M059J (cell line): ENCODE measurements around the gene ADNP2. TPM values are rescaled to one million over a fixed set of nuclear protein-coding genes. Genes with fewer than 3 reads are reported as not detected.

Source experiments
- DNase-seq: peaks from one replicate; pipeline ENCODE4 v3.0.0-alpha.2; 2012; ENCODE audit warnings: low read depth
- total RNA-seq: library from RNA; depleted of rRNA; stranded (reverse); fragments of >200 nt; shearing (Covaris generic); gene quantifications from 2 replicates; pipeline ENCODE4 v1.2.3, GENCODE V29; 2014; rRNA removed

The ADNP2 gene, protein sequence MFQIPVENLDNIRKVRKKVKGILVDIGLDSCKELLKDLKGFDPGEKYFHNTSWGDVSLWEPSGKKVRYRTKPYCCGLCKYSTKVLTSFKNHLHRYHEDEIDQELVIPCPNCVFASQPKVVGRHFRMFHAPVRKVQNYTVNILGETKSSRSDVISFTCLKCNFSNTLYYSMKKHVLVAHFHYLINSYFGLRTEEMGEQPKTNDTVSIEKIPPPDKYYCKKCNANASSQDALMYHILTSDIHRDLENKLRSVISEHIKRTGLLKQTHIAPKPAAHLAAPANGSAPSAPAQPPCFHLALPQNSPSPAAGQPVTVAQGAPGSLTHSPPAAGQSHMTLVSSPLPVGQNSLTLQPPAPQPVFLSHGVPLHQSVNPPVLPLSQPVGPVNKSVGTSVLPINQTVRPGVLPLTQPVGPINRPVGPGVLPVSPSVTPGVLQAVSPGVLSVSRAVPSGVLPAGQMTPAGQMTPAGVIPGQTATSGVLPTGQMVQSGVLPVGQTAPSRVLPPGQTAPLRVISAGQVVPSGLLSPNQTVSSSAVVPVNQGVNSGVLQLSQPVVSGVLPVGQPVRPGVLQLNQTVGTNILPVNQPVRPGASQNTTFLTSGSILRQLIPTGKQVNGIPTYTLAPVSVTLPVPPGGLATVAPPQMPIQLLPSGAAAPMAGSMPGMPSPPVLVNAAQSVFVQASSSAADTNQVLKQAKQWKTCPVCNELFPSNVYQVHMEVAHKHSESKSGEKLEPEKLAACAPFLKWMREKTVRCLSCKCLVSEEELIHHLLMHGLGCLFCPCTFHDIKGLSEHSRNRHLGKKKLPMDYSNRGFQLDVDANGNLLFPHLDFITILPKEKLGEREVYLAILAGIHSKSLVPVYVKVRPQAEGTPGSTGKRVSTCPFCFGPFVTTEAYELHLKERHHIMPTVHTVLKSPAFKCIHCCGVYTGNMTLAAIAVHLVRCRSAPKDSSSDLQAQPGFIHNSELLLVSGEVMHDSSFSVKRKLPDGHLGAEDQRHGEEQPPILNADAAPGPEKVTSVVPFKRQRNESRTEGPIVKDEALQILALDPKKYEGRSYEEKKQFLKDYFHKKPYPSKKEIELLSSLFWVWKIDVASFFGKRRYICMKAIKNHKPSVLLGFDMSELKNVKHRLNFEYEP
- total RNA-seq, result 15.8 and 28.7 TPM in 2 replicates

DNA sequence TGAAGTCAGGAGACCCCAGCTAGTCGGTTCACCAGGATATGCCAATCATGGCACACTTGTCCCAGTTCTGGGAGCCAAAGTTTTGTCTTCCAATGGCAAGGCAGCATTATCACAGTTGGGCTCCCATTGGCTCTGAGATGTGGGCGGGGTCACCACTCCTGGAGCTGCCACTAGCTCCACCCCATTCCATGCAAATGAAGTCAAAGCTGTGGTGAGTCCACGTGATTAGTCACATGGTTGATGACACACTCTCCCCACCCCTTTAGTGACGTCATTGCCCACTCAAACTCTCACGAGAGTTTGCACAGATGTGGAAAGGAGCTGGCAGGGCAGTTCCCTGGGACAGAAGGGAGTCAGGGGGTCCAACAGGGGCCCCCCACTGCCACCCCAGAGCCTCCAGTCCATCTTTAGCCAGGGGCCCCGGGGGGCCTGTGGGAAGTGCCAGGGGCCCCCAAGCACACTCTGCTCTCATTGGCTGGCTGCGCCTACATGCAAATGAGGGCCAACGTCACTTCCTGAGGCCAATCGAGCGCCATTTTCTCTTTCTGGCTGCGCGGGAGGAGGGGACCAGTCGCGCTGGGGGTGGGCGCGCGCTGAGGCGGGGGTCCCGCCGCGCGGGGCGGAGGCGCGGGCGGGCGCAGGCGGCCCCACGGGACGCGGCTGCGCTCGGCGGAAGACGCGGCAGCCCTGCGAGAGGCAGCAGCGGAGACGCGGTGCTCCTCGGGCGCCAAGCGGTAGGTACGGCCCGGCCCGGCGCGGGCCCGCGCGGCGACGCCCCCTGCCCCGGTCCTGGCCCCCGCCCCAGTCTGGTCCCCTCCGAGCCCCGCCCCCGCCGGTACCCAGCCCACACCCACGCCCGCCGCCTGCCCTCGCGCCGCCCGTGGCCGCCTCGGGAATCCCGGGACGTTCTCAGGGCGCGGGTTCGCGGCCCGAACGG, at the start of gene ADNP2:
ADNP2 (plus strand) TSS at position 524 of the 937 bp plus-strand sequence. CDS start 8,281 bp downstream, outside the sequence.
- peak; percentile 96 for DNase-seq

DNA sequence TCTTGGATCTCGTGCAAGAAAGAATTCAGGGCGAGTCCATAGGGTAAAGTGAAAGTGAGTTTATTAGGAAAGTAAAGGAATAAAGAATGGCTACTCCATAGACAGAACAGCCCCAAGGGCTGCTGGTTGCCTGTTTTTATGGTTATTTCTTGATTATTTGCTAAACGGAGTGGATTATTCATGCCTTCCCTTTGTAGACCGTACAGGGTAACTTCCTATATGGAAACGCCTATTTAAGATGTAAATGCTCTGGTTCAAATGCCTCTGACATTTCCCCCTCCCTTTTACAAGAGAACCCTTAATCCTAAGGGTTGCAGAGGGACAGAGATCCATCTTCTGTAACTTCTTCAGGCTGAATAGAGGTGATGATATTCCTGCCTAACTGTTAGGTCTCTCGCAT, 49.1 kb upstream of the ADNP2 start:
- DNase-seq, result no peak

DNA sequence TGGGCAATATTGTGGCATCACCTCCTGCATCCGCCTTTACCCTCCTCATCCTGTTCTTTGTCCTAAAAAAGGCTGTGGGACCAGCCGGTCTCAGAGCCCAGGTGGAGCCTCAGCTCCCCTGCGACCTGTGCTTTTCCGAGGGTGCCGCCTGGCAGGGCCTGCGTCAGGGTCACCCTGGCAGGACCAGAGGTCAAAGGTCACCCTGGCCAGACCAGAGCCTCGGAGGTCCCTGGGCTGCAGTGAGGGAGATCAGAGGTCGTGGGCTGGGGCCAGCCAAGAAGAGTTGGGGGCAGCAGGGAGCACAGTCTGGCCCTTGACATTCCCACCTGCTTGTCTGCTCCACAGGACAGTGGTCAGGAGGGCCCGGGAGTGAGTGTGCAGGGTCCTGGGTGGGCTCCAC, 43.4 kb upstream of the ADNP2 start:
- DNase-seq, result no peak

DNA sequence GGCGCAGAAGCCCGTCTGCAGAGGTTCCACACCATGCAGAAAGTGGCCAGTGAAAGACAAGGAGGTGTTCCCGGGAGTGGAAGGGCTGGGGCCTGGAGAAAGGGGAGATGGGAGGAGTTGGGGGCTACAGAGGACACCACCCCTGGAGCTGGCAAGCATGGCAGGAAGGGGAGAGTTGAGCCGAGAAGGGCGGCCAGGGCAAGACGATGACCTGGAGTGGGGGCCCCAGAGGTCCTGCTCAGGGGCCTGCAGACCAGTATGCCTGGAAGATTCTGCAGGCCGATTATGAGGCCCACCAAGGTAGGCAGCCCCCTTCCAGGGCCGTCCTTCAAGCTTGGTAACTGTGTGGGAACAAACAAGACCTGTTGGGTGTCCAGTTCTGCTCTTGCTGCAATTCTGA, 41.7 kb upstream of the ADNP2 start:
- DNase-seq, result no peak

DNA sequence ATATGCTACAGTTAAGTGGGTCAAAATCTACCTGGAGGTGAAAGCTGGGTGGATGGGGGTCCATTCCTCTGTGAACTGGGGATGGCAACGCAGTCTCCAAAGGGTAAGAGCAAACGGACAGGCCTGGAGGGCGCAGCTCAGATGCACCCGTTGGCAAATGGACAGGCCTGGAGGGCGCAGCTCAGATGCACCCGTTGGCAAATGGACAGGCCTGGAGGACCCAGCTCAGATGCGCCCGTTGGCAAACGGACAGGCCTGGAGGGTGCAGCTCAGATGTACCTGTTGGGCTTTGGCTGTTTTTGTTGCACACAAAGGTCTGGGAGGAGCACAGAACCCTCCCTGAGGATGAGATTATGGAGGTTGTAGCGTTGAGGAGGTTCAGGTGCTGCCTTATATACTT, 41.2 kb upstream of the ADNP2 start:
- no peak for DNase-seq

DNA sequence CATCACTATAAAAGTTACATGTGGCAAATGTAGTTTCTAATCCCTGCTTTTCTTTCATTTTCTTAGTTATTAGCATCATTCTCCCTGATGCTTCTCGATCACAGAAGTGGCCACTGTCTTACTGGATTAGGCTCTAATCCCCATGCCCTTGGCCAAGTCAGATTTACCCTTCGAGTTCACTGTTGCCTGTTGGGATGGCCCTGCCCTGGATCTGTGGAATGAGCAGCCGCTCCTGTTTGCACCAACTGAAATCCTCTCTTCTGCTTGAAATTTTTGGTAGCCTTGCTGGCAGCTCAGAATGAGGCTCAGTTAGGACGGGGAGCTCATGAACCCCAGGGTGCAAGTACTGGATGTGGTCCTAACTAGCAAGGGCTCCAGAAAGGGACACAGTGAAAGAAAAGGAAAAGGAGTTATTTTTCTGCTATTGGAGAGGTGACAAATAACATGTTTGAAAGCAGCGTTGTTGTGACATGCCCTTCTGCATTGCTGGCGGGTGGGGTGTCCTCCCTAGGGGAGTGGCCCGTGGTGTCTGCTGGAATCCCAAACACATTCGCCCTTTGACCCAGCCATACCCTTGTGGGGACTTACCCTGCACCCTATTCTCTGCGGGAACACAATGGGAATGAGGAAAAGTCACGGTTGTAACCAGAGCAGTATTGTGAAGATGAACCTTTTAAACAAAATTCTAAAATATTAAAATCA, 40.3 kb upstream of the ADNP2 start:
- no peak for DNase-seq

DNA sequence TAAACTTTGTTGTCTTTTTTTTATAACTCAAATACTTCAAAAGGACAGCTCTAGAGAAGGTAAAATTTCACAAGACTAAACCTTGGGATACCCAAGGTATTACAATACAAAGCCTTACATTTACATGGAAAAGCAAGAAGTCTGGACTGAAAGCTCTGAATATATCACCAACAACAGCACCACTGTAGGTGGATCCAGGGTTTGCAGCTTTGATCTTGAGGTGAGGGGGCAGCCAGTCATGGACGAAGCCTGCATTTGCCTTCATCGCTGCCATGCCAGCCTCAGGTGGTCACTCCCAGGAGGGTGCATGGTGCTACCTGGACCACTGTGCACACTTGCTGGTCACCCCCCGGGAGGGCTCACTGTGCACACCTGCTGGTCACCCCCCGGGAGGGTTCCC, 38.2 kb upstream of the ADNP2 start:
- DNase-seq, result no peak

DNA sequence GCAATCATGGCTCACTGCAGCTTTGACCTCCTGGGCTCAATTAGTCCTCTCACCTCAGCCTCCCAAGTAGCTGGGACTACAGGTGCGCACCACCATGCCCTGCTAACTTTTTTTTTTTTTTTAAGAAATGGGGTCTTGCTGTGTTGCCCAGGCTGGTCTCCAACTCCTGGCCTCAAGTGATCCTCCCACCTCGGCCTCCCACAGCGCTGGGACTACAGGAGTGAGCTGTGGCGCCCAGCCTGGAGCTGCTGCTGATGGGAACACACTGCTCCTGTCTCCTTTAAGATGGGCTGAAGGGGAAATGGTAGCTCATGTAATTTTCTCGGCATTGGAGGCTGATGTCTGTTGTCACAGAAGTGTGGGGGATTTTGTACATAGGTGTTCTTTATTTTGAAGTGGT, 34.9 kb upstream of the ADNP2 start:
- DNase-seq, result no peak

DNA sequence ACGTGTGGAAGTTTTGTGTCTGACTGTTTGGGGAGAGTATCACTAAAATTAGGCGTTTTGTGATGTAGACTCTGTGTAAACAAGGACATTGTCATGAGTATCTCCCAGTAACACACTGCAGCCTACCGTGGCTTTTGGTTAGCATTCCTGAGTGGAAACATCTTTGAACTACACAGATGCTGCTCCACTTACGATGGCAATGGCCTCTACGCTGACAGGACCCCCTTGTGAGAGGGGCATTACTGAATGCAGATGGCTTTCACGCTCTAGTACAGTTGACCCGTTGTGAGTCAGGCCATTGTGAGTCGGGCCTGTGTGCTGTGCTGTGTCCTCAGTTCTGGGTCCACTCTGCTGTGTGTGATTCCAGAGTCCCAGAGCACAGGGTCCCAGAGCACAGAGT, 34.4 kb upstream of the ADNP2 start:
- no peak for DNase-seq

DNA sequence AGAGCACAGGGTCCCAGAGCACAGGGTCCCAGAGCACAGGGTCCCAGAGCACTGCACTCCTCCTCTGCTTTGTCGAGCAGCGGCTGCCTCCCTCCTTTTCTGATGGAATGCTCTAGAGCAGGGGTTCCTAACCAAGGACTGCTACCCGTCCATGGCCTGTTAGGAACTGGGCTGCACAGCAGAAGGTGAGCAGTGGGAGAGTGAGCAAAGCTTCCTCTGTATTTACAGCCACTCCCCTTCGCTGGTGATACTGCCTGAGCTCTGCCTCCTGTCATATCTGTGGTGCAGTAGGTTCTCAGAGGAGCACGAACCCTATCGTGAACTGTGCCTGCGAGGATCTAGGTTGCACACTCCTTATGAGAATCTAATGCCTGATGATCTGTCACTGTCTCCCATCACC, 33.1 kb upstream of the ADNP2 start:
- DNase-seq, result no peak

DNA sequence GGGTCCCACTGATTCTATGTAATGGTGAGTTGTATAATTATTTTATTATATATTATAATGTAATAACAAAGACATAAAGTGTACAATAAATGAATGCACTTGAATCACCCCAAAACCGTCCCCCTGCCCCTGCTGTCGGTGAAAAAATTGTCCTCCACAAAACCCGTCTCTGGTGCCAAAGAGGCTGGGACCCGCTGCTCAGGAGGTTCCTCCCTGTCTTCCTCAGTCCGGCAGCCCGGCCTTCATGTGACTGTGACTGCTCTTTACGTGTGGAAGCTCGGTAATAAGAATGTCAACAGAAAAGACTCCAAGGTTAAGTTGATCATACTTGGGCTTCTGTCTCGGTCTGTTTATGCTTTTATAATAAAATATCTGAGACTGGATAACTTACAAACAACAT, 32.7 kb upstream of the ADNP2 start:
- no peak for DNase-seq

DNA sequence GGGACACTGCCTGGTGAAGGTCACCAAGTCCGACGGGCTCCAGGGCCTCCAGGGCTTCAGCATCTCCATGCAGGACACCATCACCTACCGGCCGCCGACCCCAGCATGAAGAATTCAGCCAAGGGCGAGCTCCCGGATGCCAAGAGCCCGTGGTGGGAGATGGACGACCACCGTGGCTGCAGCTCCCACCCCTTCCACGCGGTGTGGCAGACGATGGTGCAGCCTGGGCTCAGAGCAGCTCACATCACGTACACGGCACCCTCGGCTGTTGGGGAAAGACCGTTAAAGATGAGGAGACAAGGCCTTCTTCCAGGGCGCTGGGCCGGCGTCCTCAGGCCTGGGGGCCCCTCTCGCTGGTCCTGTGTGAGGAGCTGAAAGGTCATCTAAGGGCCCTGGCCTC, 31.2 kb upstream of the ADNP2 start:
- DNase-seq, result no peak

DNA sequence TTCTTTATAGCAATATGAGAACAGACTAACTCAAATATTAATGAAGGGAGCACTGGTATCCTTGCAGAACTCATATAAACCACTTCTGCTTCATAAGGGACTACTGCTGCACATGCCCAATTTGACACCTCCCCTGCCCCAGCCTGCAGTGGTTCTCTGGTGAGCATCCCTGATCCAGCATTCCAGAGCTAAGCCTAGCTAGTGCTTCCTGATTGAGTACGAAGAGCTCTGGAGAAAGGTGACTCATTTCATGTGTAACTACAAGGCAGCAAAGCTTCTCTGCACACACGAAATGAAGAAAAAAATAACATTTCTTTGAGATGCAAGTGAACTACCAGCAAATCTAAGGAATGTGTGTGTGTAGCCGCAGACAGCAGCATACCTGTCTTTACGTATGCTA, 22.8 kb upstream of the ADNP2 start:
- peak; percentile 30 for DNase-seq

DNA sequence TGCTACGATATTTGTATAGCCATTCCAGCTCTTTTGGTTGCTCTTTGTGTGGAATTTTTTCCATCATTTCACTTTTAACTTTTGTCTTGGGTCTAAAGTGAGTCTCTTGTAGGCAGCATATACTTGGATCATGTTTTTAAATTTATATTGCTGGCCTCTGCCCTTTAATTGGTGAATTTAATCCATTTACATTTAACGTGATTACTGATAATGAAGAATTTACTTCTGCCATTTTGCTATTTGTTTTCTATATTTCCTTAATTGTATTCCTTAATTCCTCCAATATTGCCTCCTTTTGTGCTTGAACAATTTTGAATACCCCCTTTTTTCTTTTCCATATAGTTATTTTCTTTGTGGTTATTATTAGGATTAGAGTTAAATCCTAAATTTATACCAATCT, 21.0 kb upstream of the ADNP2 start:
- no peak for DNase-seq

DNA sequence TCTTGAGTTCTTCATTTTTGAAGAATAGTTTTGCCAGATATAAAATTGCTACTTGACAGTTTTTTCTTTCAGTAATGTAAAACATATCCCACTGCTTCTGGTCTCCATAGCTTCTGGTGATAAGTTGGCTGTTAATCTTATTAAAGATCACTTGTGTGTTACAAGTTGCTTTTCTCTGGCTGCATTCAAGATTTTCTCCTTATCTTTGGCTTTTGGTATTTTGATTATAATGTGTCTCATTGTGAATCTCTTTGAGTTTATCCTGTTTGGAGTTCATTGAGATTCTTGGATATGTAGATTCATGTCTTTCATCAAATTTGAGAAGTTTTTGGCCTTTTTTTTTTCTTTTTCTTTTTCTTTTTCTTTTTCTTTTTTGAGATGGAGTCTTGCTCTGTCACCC, 20.2 kb upstream of the ADNP2 start:
- DNase-seq, result no peak

DNA sequence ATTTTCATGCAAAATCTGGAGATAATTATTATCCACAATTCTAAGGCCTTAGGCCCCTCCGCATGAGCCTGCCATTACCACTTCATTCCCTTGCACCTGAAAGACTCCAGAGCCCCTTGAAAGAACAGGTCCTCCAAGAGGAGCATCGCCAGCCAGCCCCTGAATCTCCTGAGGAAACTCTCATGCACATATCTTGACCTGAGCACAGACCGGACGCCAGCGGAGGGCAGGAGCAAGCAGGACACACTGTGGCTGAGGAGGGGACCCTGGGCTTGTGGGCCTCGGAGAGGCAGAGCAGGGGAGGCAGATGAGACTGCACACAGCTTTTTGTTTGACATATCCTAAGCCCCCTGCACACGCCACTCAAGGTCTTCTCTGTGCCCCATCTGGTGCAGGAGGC, 13.6 kb upstream of the ADNP2 start:
- DNase-seq, result no peak

DNA sequence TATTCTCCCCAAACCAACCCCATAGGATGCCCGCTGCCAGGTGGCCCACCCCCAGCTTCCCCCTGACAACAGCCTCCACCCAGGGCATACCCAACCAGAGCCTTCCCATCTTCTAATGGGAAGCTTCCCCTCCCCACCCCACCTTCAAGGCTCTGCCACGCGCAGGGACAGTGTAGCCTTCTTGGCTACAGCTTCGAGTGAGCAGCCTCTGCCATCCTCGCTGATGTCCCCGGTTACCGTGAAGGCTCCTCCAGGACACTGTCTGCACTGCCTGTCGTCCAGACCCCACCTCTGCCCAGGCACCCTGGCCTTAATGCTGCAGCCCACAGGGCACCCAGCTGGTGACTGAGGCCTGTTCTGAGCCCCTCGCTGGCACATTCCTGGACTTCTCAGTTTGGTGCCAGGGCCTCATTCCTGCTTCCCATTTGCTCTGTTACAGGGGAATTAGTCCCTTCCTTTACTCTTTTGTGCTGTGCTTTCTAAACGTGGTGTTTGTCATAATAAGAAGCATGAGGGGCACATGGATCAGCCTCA, 13.0 kb upstream of the ADNP2 start:
- DNase-seq, result no peak

DNA sequence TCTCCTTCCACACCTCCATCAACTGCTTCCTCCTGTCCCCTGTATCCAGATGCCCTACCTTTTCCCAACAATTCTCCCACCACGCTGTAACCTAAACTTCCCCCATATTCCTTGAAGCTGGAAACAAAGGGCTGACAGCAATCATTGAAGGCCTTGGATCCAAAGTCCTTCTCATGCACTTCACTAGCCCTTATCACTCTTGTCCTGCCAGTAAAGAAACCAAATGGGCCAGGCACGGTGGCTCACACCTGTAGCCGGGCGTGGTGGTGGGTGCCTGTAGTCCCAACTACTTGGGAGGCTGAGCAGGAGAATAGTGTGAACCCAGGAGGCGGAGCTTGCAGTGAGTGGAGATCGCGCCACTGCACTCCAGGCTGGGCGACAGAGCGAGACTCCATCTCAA, 11.9 kb upstream of the ADNP2 start:
- no peak for DNase-seq

DNA sequence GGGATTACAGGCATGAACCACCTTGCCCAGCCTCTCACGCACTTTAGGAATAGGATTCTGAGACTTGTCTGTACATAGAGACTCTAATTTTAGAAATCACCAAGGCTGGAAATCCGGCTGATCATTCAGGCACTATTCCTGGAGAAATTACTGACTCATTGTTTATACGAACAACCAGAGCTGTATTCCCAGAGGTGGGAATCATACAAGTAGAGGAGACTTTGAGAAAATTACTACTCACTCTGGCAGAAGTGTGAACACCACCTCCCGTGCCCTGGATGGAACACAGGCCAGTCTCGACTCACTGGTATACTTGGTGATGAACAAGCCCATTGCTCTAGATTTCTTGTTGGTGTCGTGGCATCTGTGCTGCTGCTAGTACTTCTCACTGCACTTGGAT, 5.8 kb upstream of the ADNP2 start:
- peak; percentile 45 for DNase-seq

DNA sequence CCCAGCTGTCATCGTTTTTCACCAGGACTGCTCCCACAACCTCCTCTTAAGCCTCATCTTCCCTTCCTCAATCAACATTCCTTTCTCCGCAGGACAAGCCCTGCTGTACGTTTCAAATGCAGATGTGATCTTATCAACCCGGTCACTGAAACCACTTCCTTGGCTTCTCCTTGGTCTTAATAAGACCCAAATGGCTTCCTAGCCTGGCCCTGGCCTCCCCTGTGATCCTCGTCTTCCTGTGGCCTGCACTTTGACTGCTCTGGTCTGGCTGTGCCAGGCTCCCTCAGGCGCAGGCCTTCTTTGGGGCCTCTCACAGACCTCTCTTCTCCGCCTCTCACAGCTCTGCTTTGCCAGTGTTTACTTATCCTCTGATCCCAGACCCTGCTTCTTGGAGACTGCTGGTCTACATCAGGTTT, 4.7 kb upstream of the ADNP2 start:
- no peak for DNase-seq
